Neural crest cell (in vitro differentiated cells): ENCODE data around the gene DOK6. TPM values are rescaled to one million over a fixed set of nuclear protein-coding genes. Genes with fewer than 3 reads are reported as not detected.

Experiments
- DNase-seq: peaks from one replicate; pipeline ENCODE4 v3.0.0; 2021; ENCODE audit warnings: low read depth, mixed read lengths, low spot score
- H3K27ac Mint-ChIP-seq: one replicate; pipeline ENCODE4 v1.8.0; 2021; ENCODE audit warnings: mild to moderate bottlenecking, mixed read lengths; ENCODE audit not compliant: unreplicated experiment
- H3K27me3 Mint-ChIP-seq: 2 replicates; pipeline ENCODE4 v1.8.0; 2021; ENCODE audit warnings: low read depth, mild to moderate bottlenecking, mixed read lengths
- H3K36me3 Mint-ChIP-seq: 2 replicates; pipeline ENCODE4 v1.8.0; 2021; ENCODE audit warnings: low read depth, mild to moderate bottlenecking, mixed read lengths
- H3K4me1 Mint-ChIP-seq: 2 replicates; pipeline ENCODE4 v1.8.0; 2021; ENCODE audit warnings: mixed read lengths
- H3K4me3 Mint-ChIP-seq: one replicate; pipeline ENCODE4 v1.8.0; 2021; ENCODE audit warnings: mild to moderate bottlenecking, mixed read lengths
- H3K9me3 Mint-ChIP-seq: 2 replicates; pipeline ENCODE4 v1.8.0; 2021; ENCODE audit warnings: mixed read lengths
- total RNA-seq: library from RNA; stranded (reverse); gene quantifications from 2 replicates; pipeline ENCODE4 v1.2.1, GENCODE V29; 2021
- TF ChIP-seq, protein P1 (sequence below): fragments of 200-600 bp; sonication (generic); conservative IDR thresholded peaks from 2 replicates; pipeline ENCODE4 v1.5.0; 2021; ENCODE audit warnings: antibody characterized with exemption, mild to moderate bottlenecking

The DOK6 gene
- total RNA-seq, 1 donor from 2014 or later: 3.6 TPM

DNA sequence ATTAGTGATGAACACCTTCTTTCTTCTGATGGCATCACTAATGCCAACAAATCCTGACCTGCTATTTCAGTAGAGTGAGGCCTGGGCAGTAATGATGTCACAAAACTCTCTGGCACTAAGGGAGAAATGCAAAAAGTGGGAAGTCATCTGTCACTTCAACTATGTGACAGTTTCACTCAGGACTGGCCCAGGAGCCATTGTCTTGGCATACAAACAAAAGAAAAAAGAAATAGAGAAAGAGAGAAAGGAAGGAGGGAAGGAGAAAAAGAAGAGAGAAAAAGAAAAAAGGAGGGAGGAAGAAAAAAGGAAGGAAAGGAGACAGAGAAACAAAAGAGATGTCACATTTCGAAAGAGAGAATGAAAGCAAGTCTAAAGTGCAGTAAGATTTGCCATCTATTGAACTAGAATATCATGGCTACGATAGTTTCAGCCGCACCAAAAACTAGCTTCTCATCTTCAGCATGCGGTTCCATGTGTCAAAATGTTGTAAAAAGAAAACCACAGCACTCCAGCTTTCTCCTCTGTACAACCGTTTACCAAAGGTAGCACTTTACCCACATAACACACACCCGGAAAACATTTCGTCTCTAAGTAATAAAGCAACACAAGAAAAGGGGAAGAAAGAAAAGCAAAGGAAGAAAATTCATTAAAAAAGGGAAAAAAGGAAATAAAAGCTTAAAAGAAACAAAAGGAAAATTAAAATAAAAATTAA, 496.9 kb downstream of the DOK6 start:
- H3K9me3 Mint-ChIP-seq: peaks cover 5% of the 10 kb centered on the region

DNA sequence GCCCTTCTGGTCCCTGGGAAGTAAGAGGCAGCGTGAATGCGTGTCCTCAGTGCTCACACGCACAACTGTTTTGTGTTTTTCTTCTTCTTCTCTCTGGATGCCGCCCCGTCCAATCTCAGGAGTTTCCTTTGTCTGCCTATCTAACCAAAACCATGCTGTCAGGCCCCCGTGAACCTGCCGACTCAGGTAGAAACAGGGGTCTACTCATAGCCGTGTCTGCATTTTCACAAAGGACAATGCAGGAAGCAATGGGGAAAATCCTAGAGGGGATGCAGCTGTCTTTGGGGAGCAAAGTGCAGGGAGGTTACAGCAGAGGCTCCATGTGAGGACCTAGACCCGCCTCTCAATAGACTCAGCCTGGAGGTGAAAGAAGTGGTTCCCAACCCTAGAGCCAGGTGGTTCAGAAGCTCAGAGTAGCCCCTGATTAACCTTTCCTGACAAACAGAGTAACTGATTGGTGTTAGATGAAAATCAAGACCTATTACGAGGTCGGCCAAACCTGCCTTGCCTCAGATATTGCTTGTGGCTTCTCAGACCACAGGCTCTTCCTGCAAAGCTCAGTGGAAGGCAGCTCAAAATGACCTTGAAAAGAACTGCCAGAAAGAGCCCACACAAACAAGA, 497.7 kb downstream of the DOK6 start:
- peaks cover 5% of the 10 kb centered on the region for H3K9me3 Mint-ChIP-seq
- H3K4me1 Mint-ChIP-seq: peaks cover 7% of the 10 kb centered on the region
- DNase-seq: no peak
- H3K36me3 Mint-ChIP-seq: peaks cover 3% of the 10 kb centered on the region
- H3K4me3 Mint-ChIP-seq: no peak overlapping the region
- TF ChIP-seq, protein P1, sequence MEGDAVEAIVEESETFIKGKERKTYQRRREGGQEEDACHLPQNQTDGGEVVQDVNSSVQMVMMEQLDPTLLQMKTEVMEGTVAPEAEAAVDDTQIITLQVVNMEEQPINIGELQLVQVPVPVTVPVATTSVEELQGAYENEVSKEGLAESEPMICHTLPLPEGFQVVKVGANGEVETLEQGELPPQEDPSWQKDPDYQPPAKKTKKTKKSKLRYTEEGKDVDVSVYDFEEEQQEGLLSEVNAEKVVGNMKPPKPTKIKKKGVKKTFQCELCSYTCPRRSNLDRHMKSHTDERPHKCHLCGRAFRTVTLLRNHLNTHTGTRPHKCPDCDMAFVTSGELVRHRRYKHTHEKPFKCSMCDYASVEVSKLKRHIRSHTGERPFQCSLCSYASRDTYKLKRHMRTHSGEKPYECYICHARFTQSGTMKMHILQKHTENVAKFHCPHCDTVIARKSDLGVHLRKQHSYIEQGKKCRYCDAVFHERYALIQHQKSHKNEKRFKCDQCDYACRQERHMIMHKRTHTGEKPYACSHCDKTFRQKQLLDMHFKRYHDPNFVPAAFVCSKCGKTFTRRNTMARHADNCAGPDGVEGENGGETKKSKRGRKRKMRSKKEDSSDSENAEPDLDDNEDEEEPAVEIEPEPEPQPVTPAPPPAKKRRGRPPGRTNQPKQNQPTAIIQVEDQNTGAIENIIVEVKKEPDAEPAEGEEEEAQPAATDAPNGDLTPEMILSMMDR: no peak
- H3K27me3 Mint-ChIP-seq: no peaks in the 10 kb centered on the region
- no peak overlapping the region for H3K27ac Mint-ChIP-seq

More for the DNA sequence above, 496.9 kb downstream of the DOK6 start:
- Mint-ChIP-seq H3K27ac (no peak overlapping the region), H3K27me3 (no peaks in the 10 kb centered on the region), H3K4me1 (peaks cover 7% of the 10 kb centered on the region), H3K4me3 (no peak overlapping the region), H3K36me3 (peaks cover 3% of the 10 kb centered on the region)
- TF ChIP-seq, protein P1: no peak
- DNase-seq: no peak
